K562 (cell line): Measurements from ENCODE around the gene TMEM25. TPM values are rescaled to one million over a fixed set of nuclear protein-coding genes. Genes with fewer than 3 reads are reported as not detected.

Source experiments
- CBFB ChIP-seq: sonication (generic); formaldehyde crosslinking; IDR thresholded peaks from 2 replicates; pipeline ENCODE4 v1.4.0; 2020; ENCODE audit warnings: mild to moderate bottlenecking, missing genetic modification reagents
- FOXP4 ChIP-seq: sonication (generic); formaldehyde crosslinking; IDR thresholded peaks from 2 replicates; pipeline ENCODE4 v1.8.0; 2022; ENCODE audit warnings: mild to moderate bottlenecking, missing genetic modification reagents, borderline replicate concordance
- ID3 ChIP-seq, 2 experiments: fragments of 250-450 bp in 1 of 2; fragments of 450-650 bp in 1 of 2; sonication (Bioruptor Pico) in 1 of 2; IDR thresholded peaks; 2 replicates each; pipeline versions ENCODE4 v1.6.1 to v1.8.0; 2016 to 2021; ENCODE audit warnings: mild to moderate bottlenecking in 2 of 2, moderate library complexity in 2 of 2, missing compliant biosample characterization in 1 of 2, missing genetic modification characterization in 1 of 2
- KAT8 ChIP-seq: fragments of 450-650 bp; IDR thresholded peaks from 2 replicates; pipeline ENCODE4 v1.6.1; 2016; ENCODE audit warnings: low read depth, mild to moderate bottlenecking
- MAX ChIP-seq: sonication (generic); formaldehyde crosslinking; IDR thresholded peaks from 2 replicates; pipeline ENCODE4 v1.9.0; 2022; ENCODE audit warnings: mild to moderate bottlenecking, missing genetic modification reagents
- MAZ ChIP-seq, 2 experiments: fragments of 450-650 bp in 1 of 2; sonication (generic) in 1 of 2; formaldehyde crosslinking; IDR thresholded peaks in 1 of 2; conservative IDR thresholded peaks in 1 of 2; 2 replicates each; pipeline versions ENCODE4 v1.4.0 to v1.5.0; 2020; ENCODE audit warnings: mild to moderate bottlenecking in 1 of 2, missing genetic modification reagents in 1 of 2
- RBM22 ChIP-seq: fragments of 200-400 bp; formaldehyde crosslinking; IDR thresholded peaks from 2 replicates; pipeline ENCODE4 v1.6.1; 2018; ENCODE audit warnings: low read length, low read depth; ENCODE audit not compliant: poor library complexity, severe bottlenecking
- SNIP1 ChIP-seq: fragments of 450-650 bp; IDR thresholded peaks from 2 replicates; pipeline ENCODE4 v1.7.1; 2017; ENCODE audit warnings: low read depth, mild to moderate bottlenecking
- TARDBP ChIP-seq: fragments of 450-650 bp; IDR thresholded peaks from 2 replicates; pipeline ENCODE4 v1.6.1; 2016
- TFAP4 ChIP-seq: sonication (generic); formaldehyde crosslinking; IDR thresholded peaks from 2 replicates; pipeline ENCODE4 v1.8.0; 2022; ENCODE audit warnings: missing genetic modification reagents, mild to moderate bottlenecking, moderate library complexity, borderline replicate concordance
- TOE1 ChIP-seq, 2 experiments: fragments of 450-650 bp in 1 of 2; sonication (generic) in 1 of 2; formaldehyde crosslinking in 1 of 2; IDR thresholded peaks; 2 replicates each; pipeline versions ENCODE4 v1.7.1 to v1.8.0; 2016 to 2022; ENCODE audit warnings: borderline replicate concordance in 2 of 2, mild to moderate bottlenecking in 2 of 2, antibody characterized with exemption in 1 of 2, inconsistent platforms in 1 of 2, low read depth in 1 of 2, missing genetic modification reagents in 1 of 2, moderate library complexity in 1 of 2
- UBTF ChIP-seq, 2 experiments: IDR thresholded peaks; 2 replicates each; pipeline ENCODE4 v1.6.1; 2012; ENCODE audit warnings: improper control_type of control experiment in 2 of 2, low read depth in 2 of 2, low read length in 2 of 2, borderline replicate concordance in 1 of 2
- ZKSCAN3 ChIP-seq: fragments of 250-450 bp; sonication (Bioruptor Pico); IDR thresholded peaks from 2 replicates; pipeline ENCODE4 v1.4.0; 2020
- ZNF143 ChIP-seq: sonication (generic); formaldehyde crosslinking; IDR thresholded peaks from 2 replicates; pipeline ENCODE4 v1.9.0; 2022; ENCODE audit warnings: mild to moderate bottlenecking, missing genetic modification reagents
- ZNF445 ChIP-seq: fragments of 250-450 bp; sonication (Bioruptor Pico); IDR thresholded peaks from 2 replicates; pipeline ENCODE4 v1.4.0; 2020; ENCODE audit warnings: low read depth, mild to moderate bottlenecking, moderate library complexity
- polyA plus RNA-seq, 8 experiments: library from polyadenylated mRNA; depleted of rRNA in 4 of 8; stranded (reverse) in 5 of 8; unstranded in 3 of 8; fragments of >200 nt; fragmentation: Nextera tagmentation in 2 of 8; fragmentation: Illumina TruSeq in 1 of 8; extraction: Ambion mirVana in 2 of 8; extraction: Trizol in 1 of 8; gene quantifications; 2 replicates each; pipeline versions ENCODE4 v1.2.1 to v1.2.3, GENCODE V29; 2011 to 2014; ENCODE audit warnings: inconsistent platforms in 1 of 8, missing spikeins in 1 of 8
- total RNA-seq, 7 experiments: library from RNA; depleted of rRNA in 6 of 7; stranded (reverse); fragments of >200 nt in 6 of 7; fragmentation: Illumina TruSeq in 2 of 7; extraction: Trizol in 2 of 7; gene quantifications; 2 replicates each; pipeline versions ENCODE4 v1.2.1 to v1.2.3, GENCODE V29; 2011 to 2021; ENCODE audit warnings: low replicate concordance in 1 of 7

TMEM25 gene
- total and polyA plus RNA-seq, 9 of the 15 experiments (the other 6 are each of a cell fraction or from before 2014, with no cell fraction given): 0.34 to 3.8 (median 2.0) TPM

GRCh38 chr11:118530683-118531596 is at the start of gene TMEM25 (continued):
- TF ChIP-seq ID3 (CRISPR knock-in tag; IDR thresholded peaks at IDR 0.05) (no peak), ID3 (tag; IDR thresholded peaks at IDR 0.05) (no peak), ZNF143 (CRISPR knock-in tag) (no peak), TARDBP (no peak), RBM22 (peak; percentile 73), MAX (CRISPR knock-in tag) (peak; percentile 65), TOE1 (IDR thresholded peaks at IDR 0.05; ENCODE audit: borderline replicate concordance) (peak; percentile 88), TOE1 (CRISPR knock-in tag; IDR thresholded peaks at IDR 0.05; ENCODE audit: borderline replicate concordance, low read depth) (0 out of 2 replicates have a peak, but pooled peaks have one; percentile 20), MAZ (CRISPR knock-in tag; conservative IDR thresholded peaks at IDR 0.05 in 1 of 2, IDR thresholded peaks at IDR 0.05 in 1 of 2) (peak; percentile 89 to 96), ZNF445 (CRISPR knock-in tag) (no peak), FOXP4 (CRISPR knock-in tag) (no peak), CBFB (CRISPR knock-in tag) (no peak), UBTF (IDR thresholded peaks at IDR 0.05; ENCODE audit: borderline replicate concordance in 1 of 2, low read depth in 2 of 2, low read length in 2 of 2) (peak in 1 of 2 experiments; percentile 50; a peak in 1 of 4 replicates), SNIP1 (no peak), TFAP4 (CRISPR knock-in tag) (peak; percentile 67; the same call in 1 of the 2 replicates), KAT8 (no peak), ZKSCAN3 (no peak)
